HCT116 (cell line): ENCODE data around the gene SDC1. TPM values are rescaled to one million over a fixed set of nuclear protein-coding genes. Genes with fewer than 3 reads are reported as not detected.

Experiments
- ATAC-seq: fragments of 200-7000 bp; cut with Tn5 transposase; 2 replicates; pipeline ENCODE4 v1.9.1; 2020; ENCODE audit warnings: mild to moderate bottlenecking, moderate library complexity
- BruUV-seq: library from RNA; stranded (reverse); fragments of 400-500 nt; replicated peaks from 2 replicates; lab custom pipeline; 2021; lab: Mats Ljungman, UMichigan
- CTCF ChIA-PET: fragments of 300-600 bp; sonication (Branson Sonifier 250); formaldehyde crosslinking; loops from one replicate; lab custom pipeline; 2021; ENCODE audit warnings: antibody characterized with exemption; lab: Charles Lee
- POLR2A ChIA-PET: fragments of 300-600, 350-600 bp; sonication (Branson Sonifier 250); formaldehyde crosslinking; loops from one replicate; lab custom pipeline; 2021; ENCODE audit warnings: antibody characterized with exemption; lab: Charles Lee
- RAD21 ChIA-PET, 2 experiments: fragments of 300-600 bp; sonication (Branson Sonifier 250); formaldehyde crosslinking; loops; one replicate each; lab custom pipeline; 2023; ENCODE audit warnings: low total read pairs in 2 of 2; ENCODE audit not compliant: uncharacterized antibody in 2 of 2, unreplicated experiment in 2 of 2, low non-redundant PET in 1 of 2; lab: Charles Lee
- DNase-seq: peaks from one replicate; pipeline ENCODE4 v3.0.0-alpha.2; 2010; ENCODE audit warnings: low read depth, low spot score
- H2AFZ ChIP-seq: fragments of 200-600 bp; shearing (Covaris generic), sonication (generic); 2 replicates; pipeline ENCODE4 v1.6.1; 2017; ENCODE audit warnings: low read depth, mixed run types, mixed read lengths, antibody characterized with exemption, low read length; ENCODE audit not compliant: poor library complexity, severe bottlenecking
- H3K27ac ChIP-seq: 2 replicates; pipeline ENCODE4 v1.5.1; 2012; ENCODE audit warnings: low read depth, low read length
- H3K27me3 ChIP-seq: fragments of 200-600 bp; sonication (generic); 2 replicates; pipeline ENCODE4 v1.6.1; 2016; ENCODE audit warnings: mixed run types, low read length, mixed read lengths; ENCODE audit not compliant: insufficient read depth
- H3K36me3 ChIP-seq, 2 experiments: fragments of 200-500 bp in 1 of 2; fragments of 200-600 bp in 1 of 2; sonication (Bioruptor generic) in 1 of 2; sonication (generic) in 1 of 2; 2 replicates each; pipeline versions ENCODE4 v1.5.1 to v1.6.1; 2014 to 2016; ENCODE audit warnings: low read length in 2 of 2, inconsistent platforms in 1 of 2, mixed read lengths in 1 of 2, mixed run types in 1 of 2; ENCODE audit not compliant: insufficient read depth in 2 of 2, control insufficient read depth in 1 of 2
- H3K4me1 ChIP-seq, 2 experiments: fragments of 200-600 bp in 1 of 2; sonication (generic) in 1 of 2; 2 replicates each; pipeline versions ENCODE4 v1.5.1 to v1.6.1; 2012 to 2017; ENCODE audit warnings: low read length in 2 of 2, inconsistent platforms in 1 of 2, mild to moderate bottlenecking in 1 of 2, mixed read lengths in 1 of 2, mixed run types in 1 of 2, moderate library complexity in 1 of 2; ENCODE audit not compliant: insufficient read depth in 2 of 2, control insufficient read depth in 1 of 2
- H3K4me2 ChIP-seq: fragments of 200-600 bp; sonication (generic); 2 replicates; pipeline ENCODE4 v1.6.1; 2017; ENCODE audit warnings: mixed run types, low read length, mixed read lengths
- H3K4me3 ChIP-seq, 2 experiments: fragments of 200-600 bp in 1 of 2; sonication (generic) in 1 of 2; replicated peaks in 1 of 2; 2 replicates each; pipeline ENCODE4 v1.5.1; 2011 to 2016; ENCODE audit warnings: low read length in 2 of 2, control low read depth in 1 of 2, low read depth in 1 of 2, mild to moderate bottlenecking in 1 of 2, mixed read lengths in 1 of 2, mixed run types in 1 of 2
- H3K79me2 ChIP-seq: fragments of 200-600 bp; sonication (generic); 2 replicates; pipeline ENCODE4 v1.6.1; 2017; ENCODE audit warnings: mild to moderate bottlenecking, mixed run types, low read length, moderate library complexity, mixed read lengths; ENCODE audit not compliant: insufficient read depth
- H3K9ac ChIP-seq: fragments of 200-600 bp; sonication (generic); 2 replicates; pipeline ENCODE4 v1.6.1; 2016; ENCODE audit warnings: low read length, mixed read lengths
- H3K9me2 ChIP-seq: fragments of 200-600 bp; sonication (generic), shearing (Covaris generic); 2 replicates; pipeline ENCODE4 v1.6.1; 2017; ENCODE audit warnings: mixed run types, mild to moderate bottlenecking, moderate library complexity; ENCODE audit not compliant: insufficient read depth
- H3K9me3 ChIP-seq, 2 experiments: fragments of 200-500 bp in 1 of 2; fragments of 200-600 bp in 1 of 2; sonication (Bioruptor generic) in 1 of 2; sonication (generic) in 1 of 2; 2 replicates each; pipeline ENCODE4 v1.6.1; 2014 to 2017; ENCODE audit warnings: low read length in 2 of 2, mixed read lengths in 2 of 2, inconsistent platforms in 1 of 2, low read depth in 1 of 2, mild to moderate bottlenecking in 1 of 2, mixed run types in 1 of 2, moderate library complexity in 1 of 2; ENCODE audit not compliant: control insufficient read depth in 1 of 2, insufficient read depth in 1 of 2
- H4K20me1 ChIP-seq: fragments of 200-600 bp; sonication (generic), shearing (Covaris generic); 2 replicates; pipeline ENCODE4 v1.6.1; 2017; ENCODE audit warnings: mixed run types, mild to moderate bottlenecking, moderate library complexity; ENCODE audit not compliant: insufficient read depth
- ATF3 ChIP-seq: IDR thresholded peaks from 2 replicates; pipeline ENCODE4 v1.6.1; 2012
- CBX3 ChIP-seq: IDR thresholded peaks from 2 replicates; pipeline ENCODE4 v1.6.1; 2012; ENCODE audit warnings: low read depth
- CTCF ChIP-seq, 3 experiments: fragments of 200-600 bp in 1 of 3; sonication (generic) in 1 of 3; IDR thresholded peaks in 2 of 3; conservative IDR thresholded peaks in 1 of 3; 2 replicates each; pipeline ENCODE4 v1.5.1; 2012 to 2017; ENCODE audit warnings: low read depth in 2 of 3, low read length in 2 of 3, antibody characterized with exemption in 1 of 3, borderline replicate concordance in 1 of 3, control low read depth in 1 of 3, mild to moderate bottlenecking in 1 of 3, mixed read lengths in 1 of 3, mixed run types in 1 of 3, moderate library complexity in 1 of 3; ENCODE audit not compliant: insufficient read depth in 1 of 3
- ELF1 ChIP-seq: IDR thresholded peaks from 2 replicates; pipeline ENCODE4 v1.6.1; 2012; ENCODE audit warnings: low read depth, borderline replicate concordance
- EZH2 ChIP-seq: fragments of 200-600 bp; sonication (generic); IDR thresholded peaks from 2 replicates; pipeline ENCODE4 v1.6.1; 2017; ENCODE audit warnings: antibody characterized with exemption, mixed run types
- FOSL1 ChIP-seq: IDR thresholded peaks from 2 replicates; pipeline ENCODE4 v1.6.1; 2012; ENCODE audit warnings: low read depth
- JUND ChIP-seq: IDR thresholded peaks from 2 replicates; pipeline ENCODE4 v1.6.1; 2012
- MAX ChIP-seq: IDR thresholded peaks from 2 replicates; pipeline ENCODE4 v1.6.1; 2012
- POLR2AphosphoS5 ChIP-seq: IDR thresholded peaks from 2 replicates; pipeline ENCODE4 v1.6.1; 2011; ENCODE audit warnings: mild to moderate bottlenecking, low read depth, low read length, moderate library complexity
- RAD21 ChIP-seq: IDR thresholded peaks from 2 replicates; pipeline ENCODE4 v1.6.1; 2012; ENCODE audit warnings: low read depth, mild to moderate bottlenecking
- REST ChIP-seq: IDR thresholded peaks from 2 replicates; pipeline ENCODE4 v1.6.1; 2012; ENCODE audit warnings: low read depth
- SIN3A ChIP-seq: IDR thresholded peaks from 2 replicates; pipeline ENCODE4 v1.6.1; 2012; ENCODE audit warnings: low read depth
- SP1 ChIP-seq: IDR thresholded peaks from 2 replicates; pipeline ENCODE4 v1.6.1; 2012; ENCODE audit warnings: low read depth
- SRF ChIP-seq: IDR thresholded peaks from 2 replicates; pipeline ENCODE4 v1.6.1; 2012; ENCODE audit warnings: low read depth
- TCF7L2 ChIP-seq: IDR thresholded peaks from 2 replicates; pipeline ENCODE4 v1.7.0; 2011; ENCODE audit warnings: borderline replicate concordance, inconsistent platforms; ENCODE audit not compliant: insufficient read depth, insufficient read length; ENCODE audit errors: extremely low read depth
- YY1 ChIP-seq: IDR thresholded peaks from 2 replicates; pipeline ENCODE4 v1.6.1; 2011; ENCODE audit warnings: low read length, low read depth, moderate library complexity, mild to moderate bottlenecking; ENCODE audit not compliant: insufficient replicate concordance; ENCODE audit errors: extremely low read depth
- ZBTB33 ChIP-seq: IDR thresholded peaks from 2 replicates; pipeline ENCODE4 v1.6.1; 2011; ENCODE audit warnings: mild to moderate bottlenecking, low read length, moderate library complexity; ENCODE audit not compliant: insufficient replicate concordance; ENCODE audit errors: extremely low read depth
- ZNF274 ChIP-seq: fragments of 200-500 bp; sonication (Bioruptor generic); IDR thresholded peaks from 2 replicates; pipeline ENCODE4 v1.6.1; 2014; ENCODE audit warnings: mild to moderate bottlenecking, low read depth, low read length, inconsistent platforms
- intact Hi-C: fragments of 100-400 bp; cut with micrococcal nuclease; formaldehyde crosslinking; loops from 2 replicates; pipeline ENCODE4 v1.10.0; 2022
- total RNA-seq: library from RNA; stranded (reverse); gene quantifications from one replicate; pipeline ENCODE4 v1.2.1, GENCODE V29; 2021; ENCODE audit not compliant: unreplicated experiment

SDC1 gene
- total RNA-seq, 1 experiment from 2014 or later: 32.0 TPM

GRCh38 chr2:20179755-20180594 lies 45.0 kb downstream of the SDC1 start:
- RAD21 ChIA-PET: no interaction called here
- no peaks in the 10 kb centered on the region for H3K36me3 ChIP-seq
- no peak overlapping the region for H2AFZ ChIP-seq
- no peak for DNase-seq
- intact Hi-C loops: no loop called here
- H3K4me1 ChIP-seq: peaks cover 0 to 20% of the 10 kb centered on the region in 2 experiments; a peak in 2 of 4 replicates
- H3K27ac ChIP-seq: no peak overlapping the region
- no peaks in the 10 kb centered on the region for H3K9me3 ChIP-seq
- no TSS peak for BruUV-seq
- no peak overlapping the region for H3K4me3 ChIP-seq
- no peaks in the 10 kb centered on the region for H3K9me2 ChIP-seq
- ATAC-seq: peak; percentile 84
- POLR2A ChIA-PET: no interaction called here
- H3K27me3 ChIP-seq: no peaks in the 10 kb centered on the region
- CTCF ChIA-PET: interaction anchor here (0.5 kb wide), 1 partner anchor 377 kb away, joined by 3 read pairs; no protein-coding TSS in a partner anchor
- H3K9ac ChIP-seq: no peak overlapping the region
- H4K20me1 ChIP-seq: no peaks in the 10 kb centered on the region
- no peak overlapping the region for H3K4me2 ChIP-seq
- H3K79me2 ChIP-seq: no peaks in the 10 kb centered on the region
- TF ChIP-seq SIN3A (no peak), SP1 (no peak), JUND (no peak), CBX3 (no peak), ZBTB33 (no peak), POLR2AphosphoS5 (no peak), CTCF (IDR thresholded peaks at IDR 0.05 in 2 of 3, conservative IDR thresholded peaks at IDR 0.05 in 1 of 3; ENCODE audit: borderline replicate concordance in 1 of 3, insufficient read depth in 1 of 3, low read depth in 2 of 3, low read length in 2 of 3) (no peak), FOSL1 (no peak), SRF (no peak), TCF7L2 (no peak), MAX (no peak), YY1 (no peak), REST (no peak), EZH2 (no peak), ZNF274 (no peak), ATF3 (no peak), ELF1 (no peak), RAD21 (no peak)
